Large intestine (tissue), 3 donors: ENCODE results near the gene TCP10L. TPM values are rescaled to one million over a fixed set of nuclear protein-coding genes. Genes with fewer than 3 reads are reported as not detected.
A peak's percentile ranks its signal among the peaks of the same experiment; 100 is the strongest.
"Not testable (repeated sequence)": the region's sequence is repeated elsewhere in the genome, so short reads cannot be mapped to it uniquely, and the experiment has no call there.

Experiments
- DNase-seq, 2 donors: peaks; one replicate each; pipeline versions ENCODE4 v3.0.0 to v3.0.0-alpha.2; 2013
- H3K27ac ChIP-seq: one replicate; pipeline ENCODE4 v1.5.1; 2013; ENCODE audit warnings: low read length
- H3K27me3 ChIP-seq: 2 replicates; pipeline ENCODE4 v1.6.1; 2013; ENCODE audit warnings: low read length; ENCODE audit not compliant: control insufficient read depth, insufficient read depth
- H3K36me3 ChIP-seq: 2 replicates; pipeline ENCODE4 v1.6.1; 2013; ENCODE audit warnings: low read length; ENCODE audit not compliant: control insufficient read depth, insufficient read depth
- H3K4me1 ChIP-seq: one replicate; pipeline ENCODE4 v1.6.1; 2013; ENCODE audit warnings: low read length; ENCODE audit not compliant: control insufficient read depth, insufficient read depth
- H3K4me3 ChIP-seq: one replicate; pipeline ENCODE4 v1.5.1; 2013; ENCODE audit warnings: low read length
- H3K9me3 ChIP-seq: one replicate; pipeline ENCODE4 v1.6.1; 2013; ENCODE audit warnings: mild to moderate bottlenecking, low read depth, low read length, moderate library complexity; ENCODE audit not compliant: control insufficient read depth
- WGBS: methylation state at CpG from one replicate; pipeline ENCODE4 v1.1.5; 2013; ENCODE audit warnings: low lambda C conversion rate; ENCODE audit not compliant: insufficient coverage; 5-methylcytosine and 5-hydroxymethylcytosine counted together
- polyA plus RNA-seq: library from polyadenylated mRNA; unstranded; fragments of 120-200 nt; gene quantifications from one replicate; pipeline ENCODE4 v1.2.1, GENCODE V29; 2013

The TCP10L gene
- polyA plus RNA-seq, 1 donor: 0.70 TPM

- DNase-seq: no peak
- WGBS: 100% methylated on average over 2 of the region's 3 CpGs
- Histone ChIP-seq H3K27me3 (no peaks in the 10 kb centered on the region), H3K36me3 (no peaks in the 10 kb centered on the region), H3K4me3 (no peak overlapping the region), H3K9me3 (no peaks in the 10 kb centered on the region), H3K27ac (no peak overlapping the region), H3K4me1 (no peaks in the 10 kb centered on the region)
Measured at GRCh38 chr21:32570456-32570855, 14.9 kb downstream of the TCP10L start.

GRCh38 chr21:32569261-32570230 is 15.8 kb downstream of the TCP10L start:
- no peaks in the 10 kb centered on the region for H3K36me3 ChIP-seq
- no peaks in the 10 kb centered on the region for H3K4me1 ChIP-seq
- no peaks in the 10 kb centered on the region for H3K27me3 ChIP-seq
- no peaks in the 10 kb centered on the region for H3K9me3 ChIP-seq
- no CpG with 5 or more reads among the region's 61 CpGs for WGBS
- DNase-seq: peak; percentile 63 to 79
- H3K4me3 ChIP-seq: peak overlapping the region; percentile 60
- H3K27ac ChIP-seq: peak overlapping the region; percentile 72

GRCh38 chr21:32567626-32568025 is 17.7 kb downstream of the TCP10L start:
- Histone ChIP-seq H3K27me3 (no peaks in the 10 kb centered on the region), H3K4me3 (no peak overlapping the region), H3K4me1 (no peaks in the 10 kb centered on the region), H3K36me3 (no peaks in the 10 kb centered on the region), H3K9me3 (no peaks in the 10 kb centered on the region), H3K27ac (no peak overlapping the region)
- no CpG with 5 or more reads among the region's 8 CpGs for WGBS
- no peak for DNase-seq

- 100% methylated on average over 1 of the region's 5 CpGs for WGBS
- Histone ChIP-seq H3K27me3 (no peaks in the 10 kb centered on the region), H3K4me3 (no peak overlapping the region), H3K4me1 (no peaks in the 10 kb centered on the region), H3K9me3 (no peaks in the 10 kb centered on the region), H3K27ac (no peak overlapping the region), H3K36me3 (no peaks in the 10 kb centered on the region)
- no peak for DNase-seq
Measured at GRCh38 chr21:32566741-32567389, 18.5 kb downstream of the TCP10L start.

- Histone ChIP-seq H3K4me1 (no peaks in the 10 kb centered on the region), H3K9me3 (no peaks in the 10 kb centered on the region), H3K4me3 (no peak overlapping the region), H3K27me3 (no peaks in the 10 kb centered on the region), H3K27ac (no peak overlapping the region), H3K36me3 (no peaks in the 10 kb centered on the region)
- no peak for DNase-seq
- WGBS: 90% methylated on average over 2 of the region's 2 CpGs
Measured at GRCh38 chr21:32565856-32566465, 19.4 kb downstream of the TCP10L start.

- no CpG with 5 or more reads among the region's 2 CpGs for WGBS
- Histone ChIP-seq H3K4me1 (no peaks in the 10 kb centered on the region), H3K36me3 (no peaks in the 10 kb centered on the region), H3K27ac (no peak overlapping the region), H3K27me3 (no peaks in the 10 kb centered on the region), H3K4me3 (no peak overlapping the region), H3K9me3 (no peaks in the 10 kb centered on the region)
- DNase-seq: no peak
Measured at GRCh38 chr21:32562915-32563314, 22.4 kb downstream of the TCP10L start.

- Histone ChIP-seq H3K9me3 (no peaks in the 10 kb centered on the region), H3K4me3 (no peak overlapping the region), H3K27me3 (no peaks in the 10 kb centered on the region), H3K36me3 (no peaks in the 10 kb centered on the region), H3K27ac (no peak overlapping the region), H3K4me1 (no peaks in the 10 kb centered on the region)
- DNase-seq: no peak
- no CpG with 5 or more reads among the region's 5 CpGs for WGBS
Measured at GRCh38 chr21:32562426-32562825, 22.9 kb downstream of the TCP10L start.

GRCh38 chr21:32561476-32561875 is 23.8 kb downstream of the TCP10L start:
- not testable (repeated sequence) for H3K4me3 ChIP-seq, H3K36me3 ChIP-seq, H3K27me3 ChIP-seq, H3K9me3 ChIP-seq, DNase-seq, H3K27ac ChIP-seq, H3K4me1 ChIP-seq
- 100% methylated on average over 1 of the region's 1 CpG for WGBS

GRCh38 chr21:32560896-32561295 is 24.4 kb downstream of the TCP10L start:
- no peaks in the 10 kb centered on the region for H3K4me1 ChIP-seq
- DNase-seq: no peak
- 95% methylated on average over 3 of the region's 3 CpGs for WGBS
- no peaks in the 10 kb centered on the region for H3K9me3 ChIP-seq
- no peak overlapping the region for H3K4me3 ChIP-seq
- H3K27ac ChIP-seq: no peak overlapping the region
- no peaks in the 10 kb centered on the region for H3K36me3 ChIP-seq
- no peaks in the 10 kb centered on the region for H3K27me3 ChIP-seq

GRCh38 chr21:32559006-32559610 is 26.2 kb downstream of the TCP10L start:
- no peak for DNase-seq
- Histone ChIP-seq H3K27me3 (no peaks in the 10 kb centered on the region), H3K36me3 (no peaks in the 10 kb centered on the region), H3K27ac (no peak overlapping the region), H3K4me1 (no peaks in the 10 kb centered on the region), H3K4me3 (no peak overlapping the region), H3K9me3 (no peaks in the 10 kb centered on the region)
- 100% methylated on average over 1 of the region's 6 CpGs for WGBS
